ENCODE data around the gene DOK6. TPM values are rescaled to one million over a fixed set of nuclear protein-coding genes. Genes with fewer than 3 reads are reported as not detected.
A peak's percentile ranks its signal among the peaks of the same experiment; 100 is the strongest.

Gene DOK6
- total RNA-seq, 1 donor, result 3.6 TPM

DNA sequence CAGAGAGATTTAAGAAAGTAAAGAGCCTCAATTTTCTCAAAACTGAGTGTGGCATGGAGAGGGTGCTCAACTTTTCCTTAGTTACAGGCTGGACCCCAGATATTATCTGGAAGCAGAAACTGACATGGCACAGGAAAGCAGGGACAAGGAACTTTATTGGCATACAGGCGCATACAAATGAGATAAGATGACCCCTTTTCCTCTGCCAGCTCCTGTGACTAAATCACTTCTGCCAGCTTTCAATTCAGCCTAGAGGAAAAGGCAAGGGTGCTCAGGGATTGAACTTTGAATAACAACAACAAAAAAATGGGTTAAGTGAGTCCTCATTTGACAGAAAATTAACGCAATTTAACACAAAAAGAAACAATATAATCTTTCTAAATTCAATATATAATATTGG lies 284.1 kb downstream of the DOK6 start:
- Histone ChIP-seq H3K79me2 (ENCODE audit: insufficient read depth, low read length) (no peaks in the 10 kb centered on the region), H3K27me3 (ENCODE audit: insufficient read depth, low read length) (no peaks in the 10 kb centered on the region), H3K27ac (ENCODE audit: low read depth, low read length) (no peak overlapping the region), H3K9me3 (ENCODE audit: low read depth, low read length) (no peaks in the 10 kb centered on the region), H3K4me3 (ENCODE audit: insufficient read depth, low read length) (no peak overlapping the region), H4K20me1 (ENCODE audit: insufficient read depth, low read length) (no peaks in the 10 kb centered on the region), H2AFZ (ENCODE audit: low read length) (no peak overlapping the region), H3K4me2 (ENCODE audit: insufficient read depth, low read length) (no peak overlapping the region), H3K36me3 (ENCODE audit: insufficient read depth, low read length) (no peaks in the 10 kb centered on the region), H3K4me1 (ENCODE audit: insufficient read depth, low read length) (no peaks in the 10 kb centered on the region)
- no peak for DNase-seq (ENCODE audit: insufficient read length, low spot score, missing footprints)
- TF ChIP-seq, protein P1, sequence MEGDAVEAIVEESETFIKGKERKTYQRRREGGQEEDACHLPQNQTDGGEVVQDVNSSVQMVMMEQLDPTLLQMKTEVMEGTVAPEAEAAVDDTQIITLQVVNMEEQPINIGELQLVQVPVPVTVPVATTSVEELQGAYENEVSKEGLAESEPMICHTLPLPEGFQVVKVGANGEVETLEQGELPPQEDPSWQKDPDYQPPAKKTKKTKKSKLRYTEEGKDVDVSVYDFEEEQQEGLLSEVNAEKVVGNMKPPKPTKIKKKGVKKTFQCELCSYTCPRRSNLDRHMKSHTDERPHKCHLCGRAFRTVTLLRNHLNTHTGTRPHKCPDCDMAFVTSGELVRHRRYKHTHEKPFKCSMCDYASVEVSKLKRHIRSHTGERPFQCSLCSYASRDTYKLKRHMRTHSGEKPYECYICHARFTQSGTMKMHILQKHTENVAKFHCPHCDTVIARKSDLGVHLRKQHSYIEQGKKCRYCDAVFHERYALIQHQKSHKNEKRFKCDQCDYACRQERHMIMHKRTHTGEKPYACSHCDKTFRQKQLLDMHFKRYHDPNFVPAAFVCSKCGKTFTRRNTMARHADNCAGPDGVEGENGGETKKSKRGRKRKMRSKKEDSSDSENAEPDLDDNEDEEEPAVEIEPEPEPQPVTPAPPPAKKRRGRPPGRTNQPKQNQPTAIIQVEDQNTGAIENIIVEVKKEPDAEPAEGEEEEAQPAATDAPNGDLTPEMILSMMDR (IDR thresholded peaks at IDR 0.05; ENCODE audit: extremely low read depth, low read depth, low read length), result no peak

DNA sequence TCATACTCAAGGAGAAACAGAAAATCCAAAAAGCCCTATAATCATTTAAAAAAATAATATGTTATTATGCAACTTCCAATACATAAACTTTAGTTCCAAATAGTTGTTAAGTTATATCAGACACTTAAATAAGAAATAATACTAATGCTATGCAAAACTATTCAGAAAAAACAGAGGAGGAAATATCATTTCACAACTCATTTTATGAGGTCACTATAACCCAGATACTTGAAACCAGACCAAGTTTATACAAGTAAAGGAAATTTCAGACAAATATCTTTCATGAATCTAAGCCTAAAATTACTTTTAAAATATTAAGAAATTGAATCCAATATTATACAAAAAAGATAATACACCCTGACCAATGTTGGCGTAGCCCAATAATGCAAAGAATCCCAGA lies 286.2 kb downstream of the DOK6 start:
- no peaks in the 10 kb centered on the region for H3K4me1 ChIP-seq (ENCODE audit: insufficient read depth, low read length)
- H3K27ac ChIP-seq (ENCODE audit: low read depth, low read length), result no peak overlapping the region
- no peak overlapping the region for H2AFZ ChIP-seq (ENCODE audit: low read length)
- TF ChIP-seq, protein P1 (IDR thresholded peaks at IDR 0.05; ENCODE audit: extremely low read depth, low read depth, low read length), result no peak
- H3K4me2 ChIP-seq (ENCODE audit: insufficient read depth, low read length), result no peak overlapping the region
- peak; percentile 38 for DNase-seq (ENCODE audit: insufficient read length, low spot score, missing footprints)
- no peak overlapping the region for H3K4me3 ChIP-seq (ENCODE audit: insufficient read depth, low read length)
- no peaks in the 10 kb centered on the region for H3K36me3 ChIP-seq (ENCODE audit: insufficient read depth, low read length)
- no peaks in the 10 kb centered on the region for H4K20me1 ChIP-seq (ENCODE audit: insufficient read depth, low read length)
- H3K27me3 ChIP-seq (ENCODE audit: insufficient read depth, low read length), result no peaks in the 10 kb centered on the region
- H3K9me3 ChIP-seq (ENCODE audit: low read depth, low read length), result no peaks in the 10 kb centered on the region
- H3K79me2 ChIP-seq (ENCODE audit: insufficient read depth, low read length), result no peaks in the 10 kb centered on the region

DNA sequence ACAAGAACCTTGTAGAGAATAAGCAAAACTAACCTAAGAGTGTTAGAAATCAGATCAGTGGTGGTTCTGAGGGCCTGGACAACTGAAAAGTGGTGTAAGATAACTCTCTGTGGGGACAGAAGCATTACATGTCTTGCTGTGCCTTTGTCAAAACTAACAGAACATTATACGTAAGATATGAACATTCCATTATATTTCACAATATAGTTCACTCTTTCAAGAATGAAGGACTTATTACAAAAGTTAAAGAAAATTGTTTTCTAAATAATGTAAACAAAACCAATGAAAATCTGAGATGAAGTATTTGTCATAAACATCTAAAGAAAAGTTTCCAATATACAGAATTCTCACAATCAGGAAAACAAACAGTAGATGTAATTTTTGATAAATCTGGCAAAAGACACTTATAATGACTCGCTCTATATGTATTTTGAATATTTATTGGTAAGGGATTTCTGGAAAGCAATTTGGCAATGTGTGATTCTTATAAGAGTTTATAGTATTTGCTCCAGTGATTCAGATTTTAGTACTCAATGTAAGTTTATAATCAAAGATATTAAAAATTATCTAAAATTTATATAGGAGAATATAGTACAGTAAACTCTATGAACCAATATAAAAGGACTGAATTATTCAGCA lies 288.6 kb downstream of the DOK6 start:
- TF ChIP-seq, protein P1 (IDR thresholded peaks at IDR 0.05; ENCODE audit: extremely low read depth, low read depth, low read length), result no peak
- H4K20me1 ChIP-seq (ENCODE audit: insufficient read depth, low read length), result no peaks in the 10 kb centered on the region
- no peak overlapping the region for H3K4me2 ChIP-seq (ENCODE audit: insufficient read depth, low read length)
- no peak overlapping the region for H2AFZ ChIP-seq (ENCODE audit: low read length)
- H3K36me3 ChIP-seq (ENCODE audit: insufficient read depth, low read length), result no peaks in the 10 kb centered on the region
- H3K4me3 ChIP-seq (ENCODE audit: insufficient read depth, low read length), result no peak overlapping the region
- H3K79me2 ChIP-seq (ENCODE audit: insufficient read depth, low read length), result no peaks in the 10 kb centered on the region
- H3K9me3 ChIP-seq (ENCODE audit: low read depth, low read length), result no peaks in the 10 kb centered on the region
- H3K27me3 ChIP-seq (ENCODE audit: insufficient read depth, low read length), result no peaks in the 10 kb centered on the region
- no peaks in the 10 kb centered on the region for H3K4me1 ChIP-seq (ENCODE audit: insufficient read depth, low read length)
- no peak for DNase-seq (ENCODE audit: insufficient read length, low spot score, missing footprints)
- no peak overlapping the region for H3K27ac ChIP-seq (ENCODE audit: low read depth, low read length)

DNA sequence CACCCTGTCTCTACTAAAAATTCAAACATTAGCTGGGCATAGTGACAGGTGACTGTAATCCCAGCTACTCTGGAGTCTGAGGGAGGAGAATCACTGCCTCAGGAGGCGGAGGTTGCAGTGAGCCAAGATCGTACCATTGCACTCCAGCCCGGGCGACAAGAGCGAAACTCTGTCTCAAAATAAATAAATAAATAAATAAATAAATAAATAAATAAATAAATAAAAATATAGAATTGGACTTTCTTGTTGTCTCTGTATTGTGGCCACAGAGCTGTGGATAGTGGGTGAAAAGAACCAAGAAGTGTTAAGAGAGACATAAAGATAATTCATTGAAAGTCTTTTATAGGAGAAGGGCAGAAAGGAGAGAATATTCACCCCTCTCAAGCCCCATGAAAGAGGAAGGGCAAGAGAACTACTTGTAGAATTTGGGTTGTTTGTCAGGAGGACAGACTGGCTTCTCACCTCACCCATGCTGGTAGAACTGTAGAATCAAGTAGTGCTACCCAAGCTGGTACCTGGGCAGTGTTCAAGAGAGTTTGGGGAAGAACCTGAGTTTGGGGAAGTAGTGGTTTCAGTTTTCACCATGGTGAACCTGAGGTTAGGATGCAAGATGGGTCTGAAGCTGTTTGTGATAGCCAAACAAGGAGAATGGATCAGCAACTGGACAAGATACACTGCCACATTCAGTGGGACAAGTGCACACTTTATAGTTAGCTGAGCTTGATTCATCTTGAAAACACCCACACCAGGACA lies 290.5 kb downstream of the DOK6 start:
- Histone ChIP-seq H3K27ac (ENCODE audit: low read depth, low read length) (no peak overlapping the region), H3K4me1 (ENCODE audit: insufficient read depth, low read length) (no peaks in the 10 kb centered on the region), H3K27me3 (ENCODE audit: insufficient read depth, low read length) (no peaks in the 10 kb centered on the region), H3K79me2 (ENCODE audit: insufficient read depth, low read length) (no peaks in the 10 kb centered on the region), H3K9me3 (ENCODE audit: low read depth, low read length) (no peaks in the 10 kb centered on the region), H2AFZ (ENCODE audit: low read length) (no peak overlapping the region), H3K4me2 (ENCODE audit: insufficient read depth, low read length) (no peak overlapping the region), H3K36me3 (ENCODE audit: insufficient read depth, low read length) (no peaks in the 10 kb centered on the region), H4K20me1 (ENCODE audit: insufficient read depth, low read length) (no peaks in the 10 kb centered on the region), H3K4me3 (ENCODE audit: insufficient read depth, low read length) (no peak overlapping the region)
- no peak for DNase-seq (ENCODE audit: insufficient read length, low spot score, missing footprints)
- TF ChIP-seq, protein P1 (IDR thresholded peaks at IDR 0.05; ENCODE audit: extremely low read depth, low read depth, low read length), result no peak

All from osteoblast (primary cell).